Loucy (cell line): ENCODE data around the gene LHX2.

Source experiments
- EZH2phosphoT487 ChIP-seq: fragments of 200-600 bp; IDR thresholded peaks from 2 replicates; pipeline ENCODE4 v1.6.1; 2018; ENCODE audit warnings: antibody characterized with exemption, mild to moderate bottlenecking, moderate library complexity, borderline replicate concordance
- TF ChIP-seq, protein P1 (sequence below): fragments of 200-600 bp; sonication (generic); conservative IDR thresholded peaks from 2 replicates; pipeline ENCODE4 v1.5.1; 2014; ENCODE audit warnings: mild to moderate bottlenecking, antibody characterized with exemption, low read length

DNA sequence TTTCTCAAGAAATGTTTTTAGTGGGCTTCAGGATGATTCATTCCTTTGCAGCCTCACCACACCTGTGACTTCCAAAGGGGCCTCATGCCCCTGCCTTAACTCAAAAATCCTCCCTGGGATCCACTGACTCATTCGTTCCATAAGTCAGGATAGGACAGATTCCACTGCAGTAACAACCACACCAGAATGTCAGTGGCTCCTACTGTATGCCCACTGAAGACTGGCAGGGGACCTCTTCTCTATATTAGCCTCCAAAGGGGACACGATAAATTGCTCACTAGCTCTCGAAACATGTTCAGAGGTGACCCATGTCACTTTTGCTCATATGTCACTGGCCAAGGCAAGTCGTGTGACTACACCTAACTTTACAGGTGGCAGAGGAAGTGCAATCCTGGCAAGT lies 25.7 kb upstream of the LHX2 start:
- no peak for TF ChIP-seq EZH2phosphoT487
- TF ChIP-seq, protein P1, sequence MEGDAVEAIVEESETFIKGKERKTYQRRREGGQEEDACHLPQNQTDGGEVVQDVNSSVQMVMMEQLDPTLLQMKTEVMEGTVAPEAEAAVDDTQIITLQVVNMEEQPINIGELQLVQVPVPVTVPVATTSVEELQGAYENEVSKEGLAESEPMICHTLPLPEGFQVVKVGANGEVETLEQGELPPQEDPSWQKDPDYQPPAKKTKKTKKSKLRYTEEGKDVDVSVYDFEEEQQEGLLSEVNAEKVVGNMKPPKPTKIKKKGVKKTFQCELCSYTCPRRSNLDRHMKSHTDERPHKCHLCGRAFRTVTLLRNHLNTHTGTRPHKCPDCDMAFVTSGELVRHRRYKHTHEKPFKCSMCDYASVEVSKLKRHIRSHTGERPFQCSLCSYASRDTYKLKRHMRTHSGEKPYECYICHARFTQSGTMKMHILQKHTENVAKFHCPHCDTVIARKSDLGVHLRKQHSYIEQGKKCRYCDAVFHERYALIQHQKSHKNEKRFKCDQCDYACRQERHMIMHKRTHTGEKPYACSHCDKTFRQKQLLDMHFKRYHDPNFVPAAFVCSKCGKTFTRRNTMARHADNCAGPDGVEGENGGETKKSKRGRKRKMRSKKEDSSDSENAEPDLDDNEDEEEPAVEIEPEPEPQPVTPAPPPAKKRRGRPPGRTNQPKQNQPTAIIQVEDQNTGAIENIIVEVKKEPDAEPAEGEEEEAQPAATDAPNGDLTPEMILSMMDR = no peak
